NCI-H345 (cell line): Measurements from ENCODE around the gene C2orf15.
"Not testable (repeated sequence)": the region's sequence is repeated elsewhere in the genome, so short reads cannot be mapped to it uniquely, and the experiment has no call there.

Experiments
- DNase-seq: peaks from one replicate; lab custom pipeline; 2025; lab: John Stamatoyannopoulos, UW

C2orf15 gene

GRCh38 chr2:99141110-99142108 is at the start of gene C2orf15:
Gene C2orf15 (plus strand): TSS chr2:99141707. CDS start chr2:99150559, 8,852 bp downstream.
- DNase-seq: peak; percentile 99

GRCh38 chr2:99096728-99097127 is 44.8 kb upstream of the C2orf15 start:
- no peak for DNase-seq

- DNase-seq: no peak
Measured at GRCh38 chr2:99101697-99102096, 39.8 kb upstream of the C2orf15 start.

GRCh38 chr2:99104006-99104405 is 37.5 kb upstream of the C2orf15 start:
- DNase-seq: no peak

- no peak for DNase-seq
Measured at GRCh38 chr2:99106913-99107312, 34.6 kb upstream of the C2orf15 start.

GRCh38 chr2:99111236-99111635 is 30.3 kb upstream of the C2orf15 start:
- DNase-seq: no peak

GRCh38 chr2:99111945-99112344 is 29.6 kb upstream of the C2orf15 start:
- DNase-seq: no peak

GRCh38 chr2:99112617-99113016 is 28.9 kb upstream of the C2orf15 start:
- no peak for DNase-seq

GRCh38 chr2:99127981-99128380 is 13.5 kb upstream of the C2orf15 start:
- DNase-seq: no peak

- not testable (repeated sequence) for DNase-seq
Measured at GRCh38 chr2:99135044-99135556, 6.4 kb upstream of the C2orf15 start.

- no peak for DNase-seq
Measured at GRCh38 chr2:99139003-99139402, 2.5 kb upstream of the C2orf15 start.

GRCh38 chr2:99140056-99140859 is 1.2 kb upstream of the C2orf15 start:
- DNase-seq: no peak

GRCh38 chr2:99140860-99141109 is 722 bp upstream of the C2orf15 start:
- no peak for DNase-seq

GRCh38 chr2:99150706-99151105 is 9.2 kb downstream of the C2orf15 start:
- DNase-seq: no peak

GRCh38 chr2:99152199-99152895 is 10.8 kb downstream of the C2orf15 start:
- no peak for DNase-seq

- DNase-seq: no peak
Measured at GRCh38 chr2:99153921-99154604, 12.6 kb downstream of the C2orf15 start.

- peak; percentile 95 for DNase-seq
Measured at GRCh38 chr2:99154643-99155536, 13.4 kb downstream of the C2orf15 start, which contains the start of the genes LIPT1 and TSGA10. Gene LIPT1 (plus strand): TSS chr2:99154967. CDS start chr2:99161958, 6,991 bp downstream. Gene TSGA10 (minus strand): TSS chr2:99154942. CDS start chr2:99109439, 45,503 bp downstream.

- DNase-seq: no peak
Measured at GRCh38 chr2:99156891-99157290, 15.4 kb downstream of the C2orf15 start.

GRCh38 chr2:99158599-99158998 is 17.1 kb downstream of the C2orf15 start:
- DNase-seq: no peak

- no peak for DNase-seq
Measured at GRCh38 chr2:99159594-99159993, 18.1 kb downstream of the C2orf15 start.
